Measurements from ENCODE around the gene PPP1R12B.
"Not testable (repeated sequence)": the region's sequence is repeated elsewhere in the genome, so short reads cannot be mapped to it uniquely, and the experiment has no call there.

PPP1R12B gene

GRCh38 chr1:202397256-202397655, 48.8 kb downstream of the PPP1R12B start:
- in situ Hi-C loops (cut with MboI; ENCODE audit: low sequenced_read_pairs) = no loop called here

DNA sequence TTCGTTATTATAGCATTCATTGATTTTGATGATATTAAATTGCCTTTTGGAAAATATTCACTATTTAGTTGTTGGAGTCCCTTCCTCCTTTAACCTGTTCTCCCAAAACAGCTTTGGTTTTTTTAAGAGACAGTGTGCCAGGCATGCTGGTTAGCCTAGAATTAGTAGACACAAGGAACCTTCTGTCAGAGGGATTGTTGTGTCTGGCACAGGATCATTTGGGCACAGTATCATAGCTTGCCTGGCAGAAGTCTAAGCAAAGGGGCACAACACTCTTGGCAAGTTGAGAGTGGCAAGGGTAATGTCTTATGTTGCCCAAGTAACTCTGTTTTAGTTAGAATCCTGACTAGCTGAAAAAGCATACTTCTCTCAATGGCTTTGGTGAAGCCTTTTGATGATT, 49.9 kb downstream of the PPP1R12B start:
- in situ Hi-C loops (cut with MboI; ENCODE audit: low sequenced_read_pairs) = not testable (repeated sequence)

DNA sequence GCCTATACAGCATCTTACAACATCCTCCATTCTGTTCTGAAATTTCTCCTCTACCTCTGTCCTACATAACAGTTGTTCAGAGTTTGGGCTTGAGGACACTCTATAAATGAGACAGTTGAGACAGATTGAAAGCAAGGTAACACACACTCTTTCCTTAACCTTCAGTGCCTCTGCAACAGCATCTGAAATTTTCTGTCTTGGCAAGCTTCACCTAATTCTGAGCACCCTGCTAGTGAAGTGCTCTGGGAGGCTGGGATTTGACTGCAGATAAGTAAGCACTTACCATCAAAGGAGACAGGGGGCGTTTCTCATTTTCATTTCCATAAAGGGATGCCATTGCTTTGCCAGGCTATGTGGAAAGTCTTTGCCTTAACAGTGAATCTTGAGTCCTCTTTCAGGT, 53.3 kb downstream of the PPP1R12B start:
- in situ Hi-C loops (cut with MboI; ENCODE audit: low sequenced_read_pairs) = not testable (repeated sequence)

DNA sequence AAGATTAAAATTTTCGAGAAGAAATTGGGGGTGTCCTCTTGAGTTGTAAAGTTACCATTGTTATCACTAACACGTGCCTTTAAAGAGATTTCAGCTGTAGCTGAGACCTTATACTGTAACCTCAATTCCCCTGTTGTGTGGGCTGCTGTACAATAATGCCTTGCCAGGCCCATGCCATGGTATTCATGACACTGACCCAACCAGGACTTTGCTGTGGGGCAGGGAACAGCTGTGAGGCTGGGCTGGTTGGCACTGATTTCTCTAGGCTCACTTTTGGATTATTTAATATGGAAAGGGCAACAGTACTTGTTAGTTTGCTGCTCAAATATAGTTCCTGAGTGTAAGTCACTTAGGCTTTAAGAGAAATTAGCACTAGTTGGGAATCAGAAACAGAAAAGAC, 54.9 kb downstream of the PPP1R12B start:
- in situ Hi-C loops (cut with MboI; ENCODE audit: low sequenced_read_pairs) = not testable (repeated sequence)

- in situ Hi-C loops (cut with MboI; ENCODE audit: low sequenced_read_pairs) = no loop called here
These were observed 57.4 kb downstream of the PPP1R12B start for GRCh38 chr1:202405928-202406327.

- in situ Hi-C loops (cut with MboI; ENCODE audit: low sequenced_read_pairs) = not testable (repeated sequence)
These were observed 58.4 kb downstream of the PPP1R12B start for GRCh38 chr1:202406896-202407295.

GRCh38 chr1:202407378-202407777, 58.9 kb downstream of the PPP1R12B start:
- in situ Hi-C loops (cut with MboI; ENCODE audit: low sequenced_read_pairs) = not testable (repeated sequence)

GRCh38 chr1:202410251-202410650, 61.8 kb downstream of the PPP1R12B start:
- in situ Hi-C loops (cut with MboI; ENCODE audit: low sequenced_read_pairs) = not testable (repeated sequence)

- in situ Hi-C loops (cut with MboI; ENCODE audit: low sequenced_read_pairs) = not testable (repeated sequence)
These were observed 62.4 kb downstream of the PPP1R12B start for GRCh38 chr1:202410854-202411357.

DNA sequence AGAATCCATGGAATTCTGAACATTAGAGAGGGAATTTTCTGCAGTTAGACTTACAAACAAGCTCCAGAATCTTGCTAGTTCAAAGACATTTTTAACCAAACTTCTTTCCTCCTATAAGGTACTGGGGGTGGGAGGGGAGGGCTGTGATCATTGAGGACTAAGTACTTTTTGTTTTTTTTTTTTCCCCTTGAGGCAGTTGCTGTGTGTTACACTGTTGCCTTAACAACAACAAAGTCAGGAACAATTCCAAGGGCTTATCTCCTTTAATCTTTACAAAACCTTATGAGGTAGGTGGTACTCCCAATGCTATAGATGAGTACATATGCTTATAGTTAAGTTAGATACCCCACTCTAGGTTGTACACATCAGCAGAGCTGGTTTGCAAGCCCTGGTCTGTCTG, 62.9 kb downstream of the PPP1R12B start:
- in situ Hi-C loops (cut with MboI; ENCODE audit: low sequenced_read_pairs) = no loop called here

- in situ Hi-C loops (cut with MboI; ENCODE audit: low sequenced_read_pairs) = not testable (repeated sequence)
These were observed 63.9 kb downstream of the PPP1R12B start for GRCh38 chr1:202412421-202412820.

DNA sequence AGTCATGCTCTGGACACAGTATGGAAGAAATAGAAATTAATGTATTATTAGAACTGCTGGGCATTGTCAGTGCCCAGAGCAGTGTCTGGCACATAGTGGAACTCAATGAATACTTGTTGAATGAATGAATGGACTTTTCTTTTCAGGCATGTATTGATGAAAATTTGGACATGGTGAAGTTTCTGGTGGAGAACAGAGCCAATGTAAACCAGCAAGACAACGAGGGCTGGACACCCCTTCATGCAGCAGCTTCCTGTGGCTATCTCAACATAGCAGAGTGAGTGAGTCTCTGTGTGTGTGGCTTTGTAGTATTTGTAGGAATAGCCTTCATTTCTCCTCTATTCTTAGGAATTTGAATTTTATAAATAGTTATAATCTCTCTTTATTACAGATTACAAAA, 68.1 kb downstream of the PPP1R12B start:
- in situ Hi-C loops (cut with MboI; ENCODE audit: low sequenced_read_pairs) = no loop called here

DNA sequence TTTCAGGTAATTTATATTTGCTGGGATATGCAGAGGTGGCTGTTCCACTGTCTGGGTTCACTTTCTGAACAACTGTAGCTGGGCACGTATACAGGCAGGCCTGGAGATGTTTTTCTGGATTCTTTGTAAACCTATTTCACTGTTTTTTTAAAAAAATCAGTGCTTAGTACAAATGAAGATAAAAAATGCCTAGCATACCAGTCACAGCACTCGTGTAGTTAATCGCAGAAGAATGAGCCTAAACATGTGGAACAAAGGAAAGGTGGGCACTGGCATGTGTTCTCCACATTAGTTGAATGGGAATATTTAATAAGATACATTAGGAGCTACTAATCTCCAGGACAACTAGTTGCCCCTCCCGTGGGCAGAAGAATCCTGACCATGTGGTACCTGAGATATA, 68.6 kb downstream of the PPP1R12B start:
- in situ Hi-C loops (cut with MboI; ENCODE audit: low sequenced_read_pairs) = not testable (repeated sequence)

DNA sequence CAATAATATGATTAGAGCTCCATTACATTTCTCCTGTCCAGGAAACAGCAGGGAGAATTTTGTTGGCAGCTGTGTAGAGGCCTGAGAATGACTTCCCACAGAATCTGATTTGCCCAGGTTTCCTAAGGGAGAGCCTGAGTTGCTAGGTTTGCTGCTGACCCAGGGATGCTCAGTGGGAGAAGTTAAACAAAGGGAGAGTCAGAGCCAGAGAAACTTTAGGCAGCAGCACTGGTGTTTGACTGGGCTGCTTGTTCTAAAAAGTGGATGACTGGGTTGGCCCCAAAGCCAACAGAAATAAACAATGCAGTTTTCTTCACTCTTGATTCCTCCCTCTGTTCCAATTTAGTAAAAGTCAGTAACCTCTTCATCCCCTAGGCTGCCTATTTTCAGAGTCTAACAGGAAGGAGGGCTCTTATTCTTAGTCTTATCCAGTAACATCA, 69.3 kb downstream of the PPP1R12B start:
- in situ Hi-C loops (cut with MboI; ENCODE audit: low sequenced_read_pairs) = not testable (repeated sequence)

DNA sequence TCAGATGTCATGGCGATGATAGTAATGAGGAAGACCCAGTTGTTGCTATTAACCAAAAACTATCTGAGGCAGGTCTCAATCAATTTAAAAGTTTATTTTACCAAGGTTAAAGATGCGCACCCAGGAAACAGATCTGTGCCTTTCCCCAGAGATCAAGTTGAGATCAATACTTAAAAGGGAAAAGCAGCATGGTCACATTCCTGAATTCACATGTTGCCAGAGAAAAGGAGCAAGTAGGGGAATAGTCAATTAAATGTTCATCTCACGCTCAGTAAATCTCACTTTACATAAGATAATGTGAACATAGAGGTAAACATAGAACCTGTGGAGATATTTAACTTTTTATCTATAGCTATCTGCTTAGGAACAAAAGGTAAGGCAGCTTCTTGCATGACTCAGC, 71.2 kb downstream of the PPP1R12B start:
- in situ Hi-C loops (cut with MboI; ENCODE audit: low sequenced_read_pairs) = not testable (repeated sequence)

- in situ Hi-C loops (cut with MboI; ENCODE audit: low sequenced_read_pairs) = not testable (repeated sequence)
These were observed 72.1 kb downstream of the PPP1R12B start for GRCh38 chr1:202420422-202421094.

- in situ Hi-C loops (cut with MboI; ENCODE audit: low sequenced_read_pairs) = not testable (repeated sequence)
These were observed 74.2 kb downstream of the PPP1R12B start for GRCh38 chr1:202422709-202423108.

- in situ Hi-C loops (cut with MboI; ENCODE audit: low sequenced_read_pairs) = not testable (repeated sequence)
These were observed 75.8 kb downstream of the PPP1R12B start for GRCh38 chr1:202424260-202424659.

- in situ Hi-C loops (cut with MboI; ENCODE audit: low sequenced_read_pairs) = not testable (repeated sequence)
These were observed 81.6 kb downstream of the PPP1R12B start for GRCh38 chr1:202430111-202430510.

DNA sequence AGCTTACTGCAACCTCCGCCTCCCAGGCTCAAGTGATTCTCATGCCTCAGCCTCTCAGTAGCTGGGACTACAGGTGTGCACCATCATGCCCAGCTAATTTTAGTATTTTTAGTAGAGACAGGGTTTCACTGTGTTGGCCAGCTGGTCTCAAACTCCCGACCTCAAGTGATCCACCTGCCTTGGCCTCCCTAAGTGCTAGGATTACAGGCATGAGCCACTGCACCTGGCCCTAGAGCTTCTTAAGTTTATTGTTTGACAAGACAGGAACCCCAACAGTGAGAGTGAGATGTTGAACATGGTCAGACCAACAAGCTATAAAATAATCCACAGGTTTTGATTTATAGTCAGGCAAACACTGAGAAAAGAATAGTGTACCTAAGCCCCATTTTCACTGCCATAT, 83.8 kb downstream of the PPP1R12B start:
- in situ Hi-C loops (cut with MboI; ENCODE audit: low sequenced_read_pairs) = not testable (repeated sequence)

DNA sequence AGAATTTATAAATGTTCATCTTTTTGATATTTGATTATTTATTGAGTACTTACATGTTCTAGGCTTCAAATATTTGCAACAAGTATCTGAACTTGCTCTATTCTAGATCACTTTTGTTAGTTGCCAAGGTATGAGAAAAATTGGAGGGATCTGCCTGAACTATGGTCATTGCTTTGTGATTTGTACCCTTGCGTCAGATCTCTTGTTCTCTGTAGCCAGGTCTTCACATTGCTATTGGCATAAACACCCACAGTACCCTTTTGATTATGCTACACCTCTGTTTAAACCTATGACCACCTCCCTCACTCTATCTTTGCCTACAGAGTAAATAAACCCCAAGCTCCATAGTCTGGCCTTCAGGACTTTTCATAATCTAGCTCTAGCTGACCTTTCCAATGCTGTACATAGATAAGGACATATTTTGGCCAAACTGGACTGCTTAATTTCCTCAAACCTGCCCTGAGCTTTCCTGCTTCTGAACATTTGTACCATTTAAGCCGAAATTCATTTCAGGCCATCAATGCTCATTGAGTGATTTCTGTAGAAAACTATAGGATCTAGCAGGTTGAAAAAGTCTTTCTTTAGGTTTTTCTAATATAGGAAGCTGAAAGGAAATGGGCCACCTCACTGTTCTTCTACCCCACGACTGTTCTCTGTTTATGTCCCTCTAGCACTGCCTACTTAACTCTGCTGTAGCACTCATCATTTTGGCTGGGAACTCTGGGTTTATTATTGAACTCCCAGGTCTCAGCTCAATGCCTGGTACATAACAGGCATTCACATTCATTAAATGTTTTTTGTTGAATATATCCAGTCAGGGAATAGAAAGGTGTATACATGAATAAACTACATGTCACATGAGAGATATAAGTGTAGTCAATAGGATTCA, 84.9 kb downstream of the PPP1R12B start:
- in situ Hi-C loops (cut with MboI; ENCODE audit: low sequenced_read_pairs) = no loop called here

- in situ Hi-C loops (cut with MboI; ENCODE audit: low sequenced_read_pairs) = no loop called here
These were observed 85.6 kb downstream of the PPP1R12B start for GRCh38 chr1:202434059-202434458.

All from hTERT RPE-1 (cell line).